Liver (tissue), 9 donors: ENCODE data around the gene ZFX. TPM values are rescaled to one million over a fixed set of nuclear protein-coding genes. Genes with fewer than 3 reads are reported as not detected.
"Not testable (repeated sequence)": the region's sequence is repeated elsewhere in the genome, so short reads cannot be mapped to it uniquely, and the experiment has no call there.

Experiments
- DNase-seq: peaks from one replicate; pipeline ENCODE4 v3.0.0-alpha.2; 2017; ENCODE audit warnings: low spot score
- H3K27ac ChIP-seq, 2 donors: one replicate each; pipeline ENCODE4 v1.7.0; 2013; ENCODE audit warnings: inconsistent platforms in 2 of 2, low read length in 2 of 2, control low read depth in 1 of 2, low read depth in 1 of 2, mild to moderate bottlenecking in 1 of 2
- H3K27me3 ChIP-seq, 4 donors: one replicate each; pipeline versions ENCODE4 v1.6.1 to v1.7.0; 2013; ENCODE audit warnings: low read length in 3 of 4, inconsistent platforms in 1 of 4, mild to moderate bottlenecking in 1 of 4, moderate library complexity in 1 of 4; ENCODE audit not compliant: control insufficient read depth in 4 of 4, insufficient read depth in 4 of 4
- H3K36me3 ChIP-seq, 4 donors: one replicate each; pipeline versions ENCODE4 v1.6.1 to v1.7.0; 2013; ENCODE audit warnings: low read length in 3 of 4, mild to moderate bottlenecking in 3 of 4, low read depth in 1 of 4, moderate library complexity in 1 of 4; ENCODE audit not compliant: control insufficient read depth in 4 of 4, insufficient read depth in 3 of 4
- H3K4me1 ChIP-seq, 4 donors: one replicate each; pipeline versions ENCODE4 v1.6.1 to v1.7.0; 2013; ENCODE audit warnings: low read length in 3 of 4, mild to moderate bottlenecking in 3 of 4, moderate library complexity in 1 of 4; ENCODE audit not compliant: control insufficient read depth in 4 of 4, insufficient read depth in 4 of 4
- H3K4me3 ChIP-seq, 3 donors: one replicate each; pipeline versions ENCODE4 v1.6.1 to v1.7.0; 2013; ENCODE audit warnings: low read length in 3 of 3, control low read depth in 1 of 3, low read depth in 1 of 3, mild to moderate bottlenecking in 1 of 3
- H3K9ac ChIP-seq, 2 donors: one replicate each; pipeline ENCODE4 v1.7.0; 2013; ENCODE audit warnings: low read length in 2 of 2, mild to moderate bottlenecking in 2 of 2, moderate library complexity in 2 of 2, control low read depth in 1 of 2, low read depth in 1 of 2
- H3K9me3 ChIP-seq, 4 donors: one replicate each; pipeline versions ENCODE4 v1.6.1 to v1.7.0; 2013; ENCODE audit warnings: low read length in 3 of 4; ENCODE audit not compliant: control insufficient read depth in 4 of 4
- ATF3 ChIP-seq: IDR thresholded peaks from 2 replicates; pipeline ENCODE4 v1.6.1; 2016; ENCODE audit warnings: antibody characterized with exemption
- CTCF ChIP-seq: fragments of 150-350 bp; IDR thresholded peaks from 2 replicates; pipeline ENCODE4 v1.5.1; 2017; ENCODE audit warnings: improper control_type of control experiment, low read depth, low read length; ENCODE audit not compliant: missing input control
- EGR1 ChIP-seq, 2 donors: IDR thresholded peaks; 2 replicates each; pipeline ENCODE4 v1.6.1; 2016 to 2018; ENCODE audit warnings: antibody characterized with exemption in 2 of 2, low read depth in 2 of 2
- FOXA1 ChIP-seq: IDR thresholded peaks from 2 replicates; pipeline ENCODE4 v1.6.1; 2016; ENCODE audit warnings: antibody characterized with exemption
- FOXA2 ChIP-seq: IDR thresholded peaks from 2 replicates; pipeline ENCODE4 v1.6.1; 2016; ENCODE audit warnings: antibody characterized with exemption
- GABPA ChIP-seq, 2 donors: IDR thresholded peaks in 1 of 2; conservative IDR thresholded peaks in 1 of 2; 2 replicates each; pipeline ENCODE4 v1.6.1; 2016; ENCODE audit warnings: antibody characterized with exemption in 2 of 2, mild to moderate bottlenecking in 1 of 2, moderate library complexity in 1 of 2
- HNF4A ChIP-seq, 2 donors: conservative IDR thresholded peaks; 2 replicates each; pipeline ENCODE4 v1.6.1; 2016; ENCODE audit warnings: antibody characterized with exemption in 2 of 2, mild to moderate bottlenecking in 2 of 2
- HNF4G ChIP-seq: IDR thresholded peaks from 2 replicates; pipeline ENCODE4 v1.6.1; 2016; ENCODE audit warnings: antibody characterized with exemption
- JUND ChIP-seq, 2 donors: IDR thresholded peaks; 2 replicates each; pipeline ENCODE4 v1.6.1; 2016; ENCODE audit warnings: antibody characterized with exemption in 2 of 2
- MAX ChIP-seq: IDR thresholded peaks from 2 replicates; pipeline ENCODE4 v1.6.1; 2016; ENCODE audit warnings: antibody characterized with exemption
- NR2F2 ChIP-seq: IDR thresholded peaks from 2 replicates; pipeline ENCODE4 v1.6.1; 2016; ENCODE audit warnings: antibody characterized with exemption
- RAD21 ChIP-seq, 2 donors: IDR thresholded peaks; 2 replicates each; pipeline ENCODE4 v1.6.1; 2016; ENCODE audit warnings: antibody characterized with exemption in 2 of 2, mild to moderate bottlenecking in 2 of 2
- REST ChIP-seq: IDR thresholded peaks from 2 replicates; pipeline ENCODE4 v1.6.1; 2016; ENCODE audit warnings: antibody characterized with exemption, mild to moderate bottlenecking
- RXRA ChIP-seq, 2 donors: IDR thresholded peaks; 2 replicates each; pipeline ENCODE4 v1.6.1; 2017 to 2018; ENCODE audit warnings: antibody characterized with exemption in 2 of 2, mild to moderate bottlenecking in 1 of 2
- SP1 ChIP-seq: IDR thresholded peaks from 2 replicates; pipeline ENCODE4 v1.6.1; 2018; ENCODE audit warnings: antibody characterized with exemption, mild to moderate bottlenecking
- TAF1 ChIP-seq: conservative IDR thresholded peaks from 2 replicates; pipeline ENCODE4 v1.6.1; 2016; ENCODE audit warnings: antibody characterized with exemption, mild to moderate bottlenecking
- YY1 ChIP-seq: IDR thresholded peaks from 2 replicates; pipeline ENCODE4 v1.6.1; 2016; ENCODE audit warnings: antibody characterized with exemption, mild to moderate bottlenecking
- ZBTB33 ChIP-seq: IDR thresholded peaks from 2 replicates; pipeline ENCODE4 v1.6.1; 2016; ENCODE audit warnings: antibody characterized with exemption
- WGBS: extraction: QIAGEN DNeasy Blood & Tissue Kit; methylation state at CpG from one replicate; pipeline ENCODE4 v1.1.7; 2013; 5-methylcytosine and 5-hydroxymethylcytosine counted together
- polyA plus RNA-seq, 2 donors: library from polyadenylated mRNA; stranded (reverse) in 1 of 2; unstranded in 1 of 2; fragments of 200-250 nt in 1 of 2; fragments of >200 nt in 1 of 2; fragmentation: Nextera tagmentation in 1 of 2; extraction: Ambion mirVana in 1 of 2; gene quantifications; one replicate each; pipeline versions ENCODE4 v1.2.1 to v1.2.3, GENCODE V29; 2013 to 2015
- total RNA-seq, 2 donors: library from RNA; depleted of rRNA; stranded (reverse); fragments of >200 nt; gene quantifications; one replicate each; pipeline ENCODE4 v1.2.3, GENCODE V29; 2014
- donor health status: healthy.
- donor health status: healthy.
- donor health status: healthy.
- donor health status: healthy.
- donor health status: healthy.

Gene ZFX
- total and polyA plus RNA-seq, 4 donors: 3.8 to 50.0 (median 19.0) TPM

- DNase-seq: no peak
Observed at GRCh38 chrX:24154490-24155034, 5.0 kb downstream of the ZFX start.

DNA sequence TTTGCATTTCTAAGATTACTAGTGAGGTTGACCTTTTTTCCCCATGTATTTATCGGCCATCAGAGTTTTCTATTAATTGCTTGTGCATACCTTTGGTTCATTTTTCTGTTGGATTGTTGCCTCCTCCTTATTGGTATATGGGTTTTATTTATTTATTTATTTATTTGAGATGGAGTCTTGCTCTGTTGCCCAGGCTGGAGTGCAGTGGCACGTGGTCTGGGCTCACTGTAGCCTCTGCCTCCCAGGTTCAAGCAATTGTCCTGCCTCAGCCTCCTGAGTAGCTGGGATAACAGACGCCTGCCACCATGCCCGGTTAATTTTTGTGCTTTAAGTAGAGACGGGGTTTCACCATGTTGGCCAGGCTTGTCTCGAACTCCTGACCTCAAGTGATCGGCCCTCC lies 6.2 kb downstream of the ZFX start:
- H3K4me3 ChIP-seq, H3K9me3 ChIP-seq, H3K27ac ChIP-seq, H3K36me3 ChIP-seq, H3K9ac ChIP-seq, DNase-seq, H3K27me3 ChIP-seq: not testable (repeated sequence)
- H3K4me1 ChIP-seq: peaks cover 3 to 56% (median 50%) of the 10 kb centered on the region in 4 donors
- WGBS: 90% methylated on average over 7 of the region's 7 CpGs

More at GRCh38 chrX:24154490-24155034, 5.0 kb downstream of the ZFX start:
- Histone ChIP-seq H3K27me3 (no peaks in the 10 kb centered on the region), H3K9ac (no peak overlapping the region), H3K9me3 (no peaks in the 10 kb centered on the region), H3K27ac (no peak overlapping the region), H3K36me3 (peaks cover 0 to 3% (median 0%) of the 10 kb centered on the region in 4 donors), H3K4me1 (peaks cover 3 to 57% (median 50%) of the 10 kb centered on the region in 4 donors), H3K4me3 (no peak overlapping the region)
- WGBS: 75% methylated on average over 8 of the region's 8 CpGs
- TF ChIP-seq MAX (no peak), ZBTB33 (no peak), GABPA (IDR thresholded peaks at IDR 0.05 in 1 of 2, conservative IDR thresholded peaks at IDR 0.05 in 1 of 2) (no peak), HNF4A (conservative IDR thresholded peaks at IDR 0.05) (no peak), YY1 (no peak), NR2F2 (no peak), HNF4G (no peak), RAD21 (IDR thresholded peaks at IDR 0.05) (no peak), JUND (IDR thresholded peaks at IDR 0.05) (no peak), REST (no peak), FOXA1 (no peak), ATF3 (no peak), FOXA2 (no peak), RXRA (IDR thresholded peaks at IDR 0.05) (no peak), EGR1 (IDR thresholded peaks at IDR 0.05; ENCODE audit: low read depth in 2 of 2) (no peak), TAF1 (no peak), CTCF (no peak), SP1 (no peak)
